ENCODE measurements around the gene PLEKHA3. TPM values are rescaled to one million over a fixed set of nuclear protein-coding genes. Genes with fewer than 3 reads are reported as not detected.
"Not testable (repeated sequence)": the region's sequence is repeated elsewhere in the genome, so short reads cannot be mapped to it uniquely, and the experiment has no call there.

The PLEKHA3 gene
- total RNA-seq, 3 donors from 2014 or later (not counting 1 experiment from before 2014, with no cell fraction given): 22.6 to 39.1 (median 34.5) TPM

GRCh38 chr2:178523596-178524134 is 43.4 kb downstream of the PLEKHA3 start:
- H3K4me3 ChIP-seq (ENCODE audit: low read length): peak overlapping the region; percentile 54
- H3K4me1 Mint-ChIP-seq: peaks cover 29 to 32% of the 10 kb centered on the region in 2 donors
- peak overlapping the region; percentile 28 for H3K27ac ChIP-seq (ENCODE audit: low read length)
- H3K27ac Mint-ChIP-seq: peak overlapping the region; percentile 84 to 89
- TF ChIP-seq CTCF (IDR thresholded peaks at IDR 0.05): no peak
- H3K27me3 ChIP-seq (ENCODE audit: control insufficient read depth, insufficient read depth, low read length): no peaks in the 10 kb centered on the region
- H3K4me1 ChIP-seq (ENCODE audit: control insufficient read depth, insufficient read depth, low read length): peaks cover 12% of the 10 kb centered on the region
- no peaks in the 10 kb centered on the region for H3K36me3 ChIP-seq (ENCODE audit: control insufficient read depth, insufficient read depth, low read length)
- 57% methylated on average over 8 of the region's 8 CpGs for WGBS (ENCODE audit: insufficient coverage)
- H3K4me3 Mint-ChIP-seq: peak overlapping the region; percentile 92
- no peaks in the 10 kb centered on the region for H3K36me3 Mint-ChIP-seq
- H3K27me3 Mint-ChIP-seq (ENCODE audit: low read depth in 2 of 2): no peaks in the 10 kb centered on the region
- intact Hi-C loops (cut with micrococcal nuclease): loop anchor here (1.0 kb wide), 2 partner anchors 45 to 72 kb away; partner anchors contain the start of genes FKBP7, PJVK and PRKRA
- ATAC-seq: no peak
- H3K9me3 ChIP-seq (ENCODE audit: control insufficient read depth, insufficient read depth, low read length): no peaks in the 10 kb centered on the region
- no peaks in the 10 kb centered on the region for H3K9me3 Mint-ChIP-seq
- peak in 1 of 2 donors; percentile 21 for DNase-seq

- H3K36me3 ChIP-seq (ENCODE audit: control insufficient read depth, insufficient read depth, low read length); intact Hi-C loops (cut with micrococcal nuclease); H3K9me3 Mint-ChIP-seq; H3K27ac Mint-ChIP-seq; H3K27ac ChIP-seq (ENCODE audit: low read length); ATAC-seq; H3K27me3 ChIP-seq (ENCODE audit: control insufficient read depth, insufficient read depth, low read length); H3K4me3 ChIP-seq (ENCODE audit: low read length); DNase-seq; H3K4me3 Mint-ChIP-seq; H3K36me3 Mint-ChIP-seq; H3K9me3 ChIP-seq (ENCODE audit: control insufficient read depth, insufficient read depth, low read length); H3K27me3 Mint-ChIP-seq (ENCODE audit: low read depth in 2 of 2): not testable (repeated sequence)
- H3K4me1 Mint-ChIP-seq: peaks cover 29 to 32% of the 10 kb centered on the region in 2 donors
- WGBS (ENCODE audit: insufficient coverage): no CpG with 5 or more reads among the region's 5 CpGs
- H3K4me1 ChIP-seq (ENCODE audit: control insufficient read depth, insufficient read depth, low read length): peaks cover 12% of the 10 kb centered on the region
Observed at GRCh38 chr2:178525010-178525409, 44.8 kb downstream of the PLEKHA3 start.

- H3K9me3 Mint-ChIP-seq; H3K4me3 ChIP-seq (ENCODE audit: low read length); H3K36me3 Mint-ChIP-seq; intact Hi-C loops (cut with micrococcal nuclease); H3K27me3 ChIP-seq (ENCODE audit: control insufficient read depth, insufficient read depth, low read length); H3K27ac ChIP-seq (ENCODE audit: low read length); H3K9me3 ChIP-seq (ENCODE audit: control insufficient read depth, insufficient read depth, low read length); ATAC-seq; H3K27ac Mint-ChIP-seq; H3K36me3 ChIP-seq (ENCODE audit: control insufficient read depth, insufficient read depth, low read length); DNase-seq; H3K27me3 Mint-ChIP-seq (ENCODE audit: low read depth in 2 of 2): not testable (repeated sequence)
- H3K4me1 Mint-ChIP-seq: peaks cover 31 to 34% of the 10 kb centered on the region in 2 donors
- peak overlapping the region; percentile 47 for H3K4me3 Mint-ChIP-seq
- H3K4me1 ChIP-seq (ENCODE audit: control insufficient read depth, insufficient read depth, low read length): peaks cover 12% of the 10 kb centered on the region
- whole genome bisulfite sequencing (ENCODE audit: insufficient coverage): no CpG with 5 or more reads among the region's 1 CpG
Observed at GRCh38 chr2:178525460-178525859, 45.2 kb downstream of the PLEKHA3 start.

- no peaks in the 10 kb centered on the region for H3K27me3 Mint-ChIP-seq (ENCODE audit: low read depth in 2 of 2)
- no peaks in the 10 kb centered on the region for H3K9me3 ChIP-seq (ENCODE audit: control insufficient read depth, insufficient read depth, low read length)
- no peak overlapping the region for H3K27ac ChIP-seq (ENCODE audit: low read length)
- H3K36me3 ChIP-seq (ENCODE audit: control insufficient read depth, insufficient read depth, low read length): no peaks in the 10 kb centered on the region
- peaks cover 12% of the 10 kb centered on the region for H3K4me1 ChIP-seq (ENCODE audit: control insufficient read depth, insufficient read depth, low read length)
- H3K36me3 Mint-ChIP-seq: no peaks in the 10 kb centered on the region
- WGBS (ENCODE audit: insufficient coverage): 95% methylated on average over 4 of the region's 4 CpGs
- no peaks in the 10 kb centered on the region for H3K9me3 Mint-ChIP-seq
- TF ChIP-seq CTCF (IDR thresholded peaks at IDR 0.05): no peak
- H3K4me1 Mint-ChIP-seq: peaks cover 39 to 42% of the 10 kb centered on the region in 2 donors
- H3K4me3 Mint-ChIP-seq: no peak overlapping the region
- no peak for DNase-seq
- H3K27ac Mint-ChIP-seq: no peak overlapping the region
- no peak overlapping the region for H3K4me3 ChIP-seq (ENCODE audit: low read length)
- intact Hi-C loops (cut with micrococcal nuclease): no loop called here
- no peaks in the 10 kb centered on the region for H3K27me3 ChIP-seq (ENCODE audit: control insufficient read depth, insufficient read depth, low read length)
- no peak for ATAC-seq
Observed at GRCh38 chr2:178526256-178526655, 46.0 kb downstream of the PLEKHA3 start.
